Caco-2 (cell line): Measurements from ENCODE around the gene PACS2. TPM values are rescaled to one million over a fixed set of nuclear protein-coding genes. Genes with fewer than 3 reads are reported as not detected.

Source experiments
- BruUV-seq: library from RNA; stranded (reverse); fragments of 400-500 nt; replicated peaks from 2 replicates; lab custom pipeline; 2021; lab: Mats Ljungman, UMichigan
- CTCF ChIA-PET: fragments of 300-600 bp; sonication (Branson Sonifier 250); formaldehyde crosslinking; loops from one replicate; lab custom pipeline; 2022; ENCODE audit warnings: antibody characterized with exemption; lab: Charles Lee
- POLR2A ChIA-PET: fragments of 300-600 bp; sonication (Branson Sonifier 250); formaldehyde crosslinking; loops from one replicate; lab custom pipeline; 2022; ENCODE audit warnings: antibody characterized with exemption; lab: Charles Lee
- DNase-seq, 2 experiments: peaks; one replicate each; pipeline versions ENCODE4 v3.0.0 to v3.0.0-alpha.2; 2020 to 2022
- H3K27me3 ChIP-seq: replicated peaks from 2 replicates; pipeline ENCODE4 v1.6.0; 2011; ENCODE audit warnings: low read length; ENCODE audit not compliant: control insufficient read depth, insufficient read depth
- H3K36me3 ChIP-seq: 2 replicates; pipeline ENCODE4 v1.5.1; 2011; ENCODE audit warnings: low read length; ENCODE audit not compliant: control insufficient read depth, insufficient read depth
- H3K4me1 ChIP-seq: fragments of 250-450 bp; sonication (Bioruptor Pico); 2 replicates; pipeline ENCODE4 v1.5.1; 2020; ENCODE audit warnings: mild to moderate bottlenecking
- H3K4me3 ChIP-seq: 2 replicates; pipeline ENCODE4 v1.5.1; 2011; ENCODE audit warnings: low read depth, mild to moderate bottlenecking, control low read depth, low read length
- H3K9me3 ChIP-seq: fragments of 250-450 bp; sonication (Bioruptor Pico); 2 replicates; pipeline ENCODE4 v1.5.1; 2020; ENCODE audit warnings: mild to moderate bottlenecking, moderate library complexity
- H3K27ac Mint-ChIP-seq: one replicate; pipeline ENCODE4 v1.8.0; 2022; ENCODE audit warnings: mixed read lengths; ENCODE audit not compliant: unreplicated experiment
- H3K27me3 Mint-ChIP-seq: one replicate; pipeline ENCODE4 v1.8.0; 2022; ENCODE audit warnings: mixed read lengths; ENCODE audit not compliant: insufficient read depth, unreplicated experiment
- H3K36me3 Mint-ChIP-seq: one replicate; pipeline ENCODE4 v1.8.0; 2022; ENCODE audit warnings: mild to moderate bottlenecking, mixed read lengths; ENCODE audit not compliant: insufficient read depth, unreplicated experiment
- H3K4me1 Mint-ChIP-seq: one replicate; pipeline ENCODE4 v1.8.0; 2022; ENCODE audit warnings: low read depth, mixed read lengths; ENCODE audit not compliant: unreplicated experiment
- H3K4me3 Mint-ChIP-seq: one replicate; pipeline ENCODE4 v1.8.0; 2022; ENCODE audit warnings: mild to moderate bottlenecking, moderate library complexity, mixed read lengths; ENCODE audit not compliant: unreplicated experiment
- H3K9me3 Mint-ChIP-seq: one replicate; pipeline ENCODE4 v1.8.0; 2022; ENCODE audit warnings: mixed read lengths; ENCODE audit not compliant: unreplicated experiment
- intact Hi-C: fragments of 100-400 bp; cut with micrococcal nuclease; formaldehyde crosslinking; loops from one replicate; pipeline ENCODE4 v1.10.0; 2022; ENCODE audit not compliant: unreplicated experiment
- total RNA-seq: library from RNA; stranded (reverse); gene quantifications from 2 replicates; pipeline ENCODE4 v1.2.3, GENCODE V29; 2022
- TF ChIP-seq, protein P1 (sequence below), 2 experiments: fragments of 200-600 bp in 1 of 2; IDR thresholded peaks; 1 replicate in 1 of 2; 2 replicates in 1 of 2; pipeline versions ENCODE4 v1.5.1 to v1.8.0; 2011 to 2022; ENCODE audit warnings: antibody characterized with exemption in 1 of 2, control low read depth in 1 of 2, inconsistent platforms in 1 of 2, low read depth in 1 of 2, low read length in 1 of 2, mild to moderate bottlenecking in 1 of 2, moderate library complexity in 1 of 2; ENCODE audit not compliant: insufficient read depth in 1 of 2, severe bottlenecking in 1 of 2, unreplicated experiment in 1 of 2

Gene PACS2
- total RNA-seq, 1 experiment from 2014 or later = 58.1 TPM

DNA sequence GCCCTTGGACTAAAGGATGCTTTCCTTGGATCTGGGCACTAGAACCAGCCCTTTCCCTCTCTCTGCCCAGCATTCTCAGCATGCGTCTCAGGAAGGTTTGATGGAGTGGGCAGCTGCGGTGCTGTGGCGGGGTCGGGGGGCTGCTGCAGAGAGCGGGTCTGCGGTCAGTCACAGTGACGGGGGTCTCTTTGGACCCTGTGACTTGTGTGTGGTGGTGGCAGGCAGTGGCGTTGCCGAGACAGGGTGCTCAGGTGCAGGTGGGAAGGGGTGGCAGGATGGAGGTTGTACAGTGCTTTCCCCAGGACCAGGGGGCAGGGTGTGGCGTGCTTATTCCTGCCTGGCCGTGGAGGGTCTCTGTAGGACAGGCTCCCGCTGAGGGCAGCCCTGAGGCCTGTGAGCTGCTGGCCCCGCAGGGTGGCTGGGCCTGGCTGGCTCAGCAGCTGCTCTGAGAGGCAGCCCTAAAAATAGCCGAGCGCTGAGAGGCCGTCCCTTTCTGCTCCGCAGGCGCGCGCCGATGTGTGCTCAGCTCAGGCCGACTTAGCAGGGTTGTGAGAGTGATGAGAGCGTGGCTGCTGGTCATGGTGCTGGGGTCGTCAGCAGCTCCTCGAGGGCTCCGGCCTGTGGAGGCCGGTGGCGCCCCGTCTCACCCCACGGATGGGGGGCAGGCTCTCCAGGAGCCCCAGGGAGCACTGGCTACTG, 9.7 kb downstream of the PACS2 start:
- Histone ChIP-seq H3K9me3 (no peaks in the 10 kb centered on the region), H3K27me3 (no peaks in the 10 kb centered on the region), H3K4me3 (no peak overlapping the region), H3K4me1 (no peaks in the 10 kb centered on the region), H3K36me3 (no peaks in the 10 kb centered on the region; the same call in 1 of the 2 replicates)
- TF ChIP-seq, protein P1, sequence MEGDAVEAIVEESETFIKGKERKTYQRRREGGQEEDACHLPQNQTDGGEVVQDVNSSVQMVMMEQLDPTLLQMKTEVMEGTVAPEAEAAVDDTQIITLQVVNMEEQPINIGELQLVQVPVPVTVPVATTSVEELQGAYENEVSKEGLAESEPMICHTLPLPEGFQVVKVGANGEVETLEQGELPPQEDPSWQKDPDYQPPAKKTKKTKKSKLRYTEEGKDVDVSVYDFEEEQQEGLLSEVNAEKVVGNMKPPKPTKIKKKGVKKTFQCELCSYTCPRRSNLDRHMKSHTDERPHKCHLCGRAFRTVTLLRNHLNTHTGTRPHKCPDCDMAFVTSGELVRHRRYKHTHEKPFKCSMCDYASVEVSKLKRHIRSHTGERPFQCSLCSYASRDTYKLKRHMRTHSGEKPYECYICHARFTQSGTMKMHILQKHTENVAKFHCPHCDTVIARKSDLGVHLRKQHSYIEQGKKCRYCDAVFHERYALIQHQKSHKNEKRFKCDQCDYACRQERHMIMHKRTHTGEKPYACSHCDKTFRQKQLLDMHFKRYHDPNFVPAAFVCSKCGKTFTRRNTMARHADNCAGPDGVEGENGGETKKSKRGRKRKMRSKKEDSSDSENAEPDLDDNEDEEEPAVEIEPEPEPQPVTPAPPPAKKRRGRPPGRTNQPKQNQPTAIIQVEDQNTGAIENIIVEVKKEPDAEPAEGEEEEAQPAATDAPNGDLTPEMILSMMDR (IDR thresholded peaks at IDR 0.05; ENCODE audit: insufficient read depth in 1 of 2, low read depth in 1 of 2, low read length in 1 of 2, severe bottlenecking in 1 of 2, unreplicated experiment in 1 of 2) = no peak
- no peak overlapping the region for H3K4me3 Mint-ChIP-seq
- no TSS peak for BruUV-seq
- H3K9me3 Mint-ChIP-seq = no peaks in the 10 kb centered on the region
- no peaks in the 10 kb centered on the region for H3K27me3 Mint-ChIP-seq
- H3K27ac Mint-ChIP-seq = no peak overlapping the region
- no peak for DNase-seq
- CTCF ChIA-PET = no interaction called here
- POLR2A ChIA-PET = interaction anchor here (1.4 kb wide), 1 partner anchor 23 kb away, joined by 3 read pairs; no protein-coding TSS in a partner anchor
- H3K4me1 Mint-ChIP-seq = peaks cover 10% of the 10 kb centered on the region
- intact Hi-C loops = no loop called here
- peaks cover 5% of the 10 kb centered on the region for H3K36me3 Mint-ChIP-seq

DNA sequence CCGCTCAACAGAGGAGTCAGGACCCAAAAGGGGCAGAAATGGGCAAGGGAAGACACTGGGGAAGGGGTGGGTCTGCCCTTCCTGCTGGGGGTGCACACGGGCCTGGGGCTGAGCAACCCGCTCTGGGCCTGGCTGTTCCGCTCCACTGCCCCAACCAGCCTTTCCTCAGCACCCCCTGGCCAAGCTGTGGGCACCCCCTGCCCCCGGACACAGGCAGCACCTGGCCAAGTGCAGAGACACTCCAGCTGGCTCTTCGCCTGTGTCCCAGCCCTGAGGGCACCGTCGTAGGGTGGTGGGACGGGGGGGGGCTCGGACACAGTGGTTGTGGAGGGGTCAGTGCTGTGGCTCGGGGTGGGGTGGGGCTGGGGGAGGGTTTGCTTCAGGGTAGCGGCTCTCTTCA, 10.3 kb downstream of the PACS2 start:
- Mint-ChIP-seq H3K27me3 (no peaks in the 10 kb centered on the region), H3K27ac (no peak overlapping the region), H3K4me1 (peaks cover 10% of the 10 kb centered on the region), H3K9me3 (no peaks in the 10 kb centered on the region), H3K36me3 (peaks cover 5% of the 10 kb centered on the region), H3K4me3 (no peak overlapping the region)
- ChIA-PET POLR2A (interaction anchor here (1.4 kb wide), 1 partner anchor 24 kb away, joined by 3 read pairs; no protein-coding TSS in a partner anchor), CTCF (no interaction called here)
- Histone ChIP-seq H3K4me3 (no peak overlapping the region), H3K36me3 (no peaks in the 10 kb centered on the region; the same call in 1 of the 2 replicates), H3K27me3 (no peaks in the 10 kb centered on the region), H3K4me1 (no peaks in the 10 kb centered on the region), H3K9me3 (no peaks in the 10 kb centered on the region)
- DNase-seq = no peak
- BruUV-seq = no TSS peak
- intact Hi-C loops = no loop called here
- TF ChIP-seq, protein P1 (IDR thresholded peaks at IDR 0.05; ENCODE audit: insufficient read depth in 1 of 2, low read depth in 1 of 2, low read length in 1 of 2, severe bottlenecking in 1 of 2, unreplicated experiment in 1 of 2) = no peak

DNA sequence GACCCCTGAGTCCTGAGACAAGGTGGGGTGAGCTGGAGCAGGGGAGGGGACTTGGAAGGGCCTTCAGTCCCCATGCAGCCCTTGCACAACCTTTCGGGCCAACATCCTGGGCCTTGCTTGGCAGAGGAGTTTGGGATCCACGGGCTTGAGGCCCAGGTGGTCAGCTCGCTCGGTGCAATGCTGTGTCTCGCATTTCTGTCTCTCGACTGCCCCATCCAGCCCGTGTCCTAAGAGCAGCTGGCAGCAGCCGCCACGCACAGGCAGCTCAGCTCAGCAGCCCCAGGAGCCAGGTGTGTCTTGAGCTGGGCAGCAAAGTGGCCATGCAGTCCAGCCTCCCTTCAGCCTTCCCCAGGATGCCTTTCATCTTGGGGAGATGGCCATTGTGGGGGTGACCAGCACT, 10.8 kb downstream of the PACS2 start:
- Mint-ChIP-seq H3K27ac (no peak overlapping the region), H3K4me3 (no peak overlapping the region), H3K9me3 (no peaks in the 10 kb centered on the region), H3K4me1 (peaks cover 10% of the 10 kb centered on the region), H3K36me3 (peaks cover 5% of the 10 kb centered on the region), H3K27me3 (no peaks in the 10 kb centered on the region)
- no peaks in the 10 kb centered on the region for H3K4me1 ChIP-seq
- H3K36me3 ChIP-seq = no peaks in the 10 kb centered on the region; the same call in 1 of the 2 replicates
- POLR2A ChIA-PET = interaction anchor here (1.4 kb wide), 1 partner anchor 24 kb away, joined by 3 read pairs; no protein-coding TSS in a partner anchor
- TF ChIP-seq, protein P1 (IDR thresholded peaks at IDR 0.05; ENCODE audit: insufficient read depth in 1 of 2, low read depth in 1 of 2, low read length in 1 of 2, severe bottlenecking in 1 of 2, unreplicated experiment in 1 of 2) = no peak
- no peak overlapping the region for H3K4me3 ChIP-seq
- BruUV-seq = no TSS peak
- intact Hi-C loops = no loop called here
- H3K9me3 ChIP-seq = no peaks in the 10 kb centered on the region
- DNase-seq = peak in 1 of 2 experiments; percentile 31
- CTCF ChIA-PET = no interaction called here
- no peaks in the 10 kb centered on the region for H3K27me3 ChIP-seq
